IPS-20b (cell line): ENCODE results near the gene RASA3.

ENCODE experiments used
- H3K27ac ChIP-seq: one replicate; pipeline ENCODE4 v1.5.1; 2013; ENCODE audit warnings: low read length
- H3K27me3 ChIP-seq: 2 replicates; pipeline ENCODE4 v1.6.1; 2013; ENCODE audit warnings: mild to moderate bottlenecking, low read length, inconsistent platforms; ENCODE audit not compliant: insufficient read depth
- H3K36me3 ChIP-seq: 2 replicates; pipeline ENCODE4 v1.6.1; 2013; ENCODE audit warnings: low read depth, mild to moderate bottlenecking, inconsistent platforms, low read length, moderate library complexity; ENCODE audit not compliant: insufficient read depth
- H3K4me1 ChIP-seq: 2 replicates; pipeline ENCODE4 v1.6.1; 2013; ENCODE audit warnings: mild to moderate bottlenecking, control low read depth, inconsistent platforms, low read length, moderate library complexity; ENCODE audit not compliant: insufficient read depth
- H3K4me3 ChIP-seq: 2 replicates; pipeline ENCODE4 v1.5.1; 2013; ENCODE audit warnings: mild to moderate bottlenecking, low read length, inconsistent platforms
- H3K9ac ChIP-seq: 2 replicates; pipeline ENCODE4 v1.6.1; 2013; ENCODE audit warnings: low read depth, mild to moderate bottlenecking, inconsistent platforms, low read length, moderate library complexity
- H3K9me3 ChIP-seq: 2 replicates; pipeline ENCODE4 v1.6.1; 2013; ENCODE audit warnings: mild to moderate bottlenecking, low read depth, low read length, inconsistent platforms; ENCODE audit not compliant: insufficient read depth

The RASA3 gene

GRCh38 chr13:114145722-114146121 lies 13.3 kb upstream of the RASA3 start:
- no peak overlapping the region for H3K4me3 ChIP-seq
- H3K9me3 ChIP-seq: no peaks in the 10 kb centered on the region
- no peaks in the 10 kb centered on the region for H3K4me1 ChIP-seq
- H3K36me3 ChIP-seq: no peaks in the 10 kb centered on the region
- H3K27me3 ChIP-seq: no peaks in the 10 kb centered on the region
- no peak overlapping the region for H3K9ac ChIP-seq
- H3K27ac ChIP-seq: no peak overlapping the region

GRCh38 chr13:114145256-114145655 lies 12.8 kb upstream of the RASA3 start:
- H3K4me3 ChIP-seq: no peak overlapping the region
- H3K4me1 ChIP-seq: no peaks in the 10 kb centered on the region
- H3K9ac ChIP-seq: no peak overlapping the region
- no peaks in the 10 kb centered on the region for H3K27me3 ChIP-seq
- no peak overlapping the region for H3K27ac ChIP-seq
- no peaks in the 10 kb centered on the region for H3K9me3 ChIP-seq
- H3K36me3 ChIP-seq: no peaks in the 10 kb centered on the region

- H3K27ac ChIP-seq: no peak overlapping the region
These were observed 12.3 kb upstream of the RASA3 start for GRCh38 chr13:114144606-114145244.

GRCh38 chr13:114143806-114144605 lies 11.6 kb upstream of the RASA3 start:
- Histone ChIP-seq H3K9me3 (no peaks in the 10 kb centered on the region), H3K27me3 (no peaks in the 10 kb centered on the region), H3K27ac (no peak overlapping the region), H3K4me3 (no peak overlapping the region), H3K9ac (no peak overlapping the region), H3K4me1 (no peaks in the 10 kb centered on the region), H3K36me3 (no peaks in the 10 kb centered on the region)

More at GRCh38 chr13:114144606-114145244, 12.3 kb upstream of the RASA3 start:
- H3K36me3 ChIP-seq: no peaks in the 10 kb centered on the region
- H3K27me3 ChIP-seq: no peaks in the 10 kb centered on the region
- H3K9me3 ChIP-seq: no peaks in the 10 kb centered on the region
- H3K4me1 ChIP-seq: no peaks in the 10 kb centered on the region
- H3K9ac ChIP-seq: no peak overlapping the region
- H3K4me3 ChIP-seq: no peak overlapping the region

GRCh38 chr13:114142640-114143490 lies 10.4 kb upstream of the RASA3 start:
- H3K9ac ChIP-seq: no peak overlapping the region
- no peaks in the 10 kb centered on the region for H3K36me3 ChIP-seq
- no peaks in the 10 kb centered on the region for H3K27me3 ChIP-seq
- H3K9me3 ChIP-seq: no peaks in the 10 kb centered on the region
- H3K27ac ChIP-seq: no peak overlapping the region
- H3K4me3 ChIP-seq: no peak overlapping the region
- H3K4me1 ChIP-seq: no peaks in the 10 kb centered on the region

GRCh38 chr13:114142137-114142550 lies 9.7 kb upstream of the RASA3 start:
- Histone ChIP-seq H3K9me3 (no peaks in the 10 kb centered on the region), H3K27ac (no peak overlapping the region), H3K27me3 (no peaks in the 10 kb centered on the region), H3K9ac (no peak overlapping the region), H3K4me3 (no peak overlapping the region), H3K36me3 (no peaks in the 10 kb centered on the region), H3K4me1 (no peaks in the 10 kb centered on the region)

- no peak overlapping the region for H3K4me3 ChIP-seq
- H3K36me3 ChIP-seq: no peaks in the 10 kb centered on the region
- no peaks in the 10 kb centered on the region for H3K27me3 ChIP-seq
- no peaks in the 10 kb centered on the region for H3K4me1 ChIP-seq
- H3K9me3 ChIP-seq: no peaks in the 10 kb centered on the region
- no peak overlapping the region for H3K9ac ChIP-seq
- H3K27ac ChIP-seq: no peak overlapping the region
These were observed 9.0 kb upstream of the RASA3 start for GRCh38 chr13:114141261-114141996.

GRCh38 chr13:114140906-114141250 lies 8.5 kb upstream of the RASA3 start:
- Histone ChIP-seq H3K27ac (no peak overlapping the region), H3K36me3 (no peaks in the 10 kb centered on the region), H3K9me3 (no peaks in the 10 kb centered on the region), H3K27me3 (no peaks in the 10 kb centered on the region), H3K4me1 (no peaks in the 10 kb centered on the region), H3K9ac (no peak overlapping the region), H3K4me3 (no peak overlapping the region)

- Histone ChIP-seq H3K27ac (no peak overlapping the region), H3K9me3 (no peaks in the 10 kb centered on the region), H3K9ac (no peak overlapping the region), H3K27me3 (no peaks in the 10 kb centered on the region), H3K4me3 (no peak overlapping the region), H3K4me1 (no peaks in the 10 kb centered on the region), H3K36me3 (no peaks in the 10 kb centered on the region)
These were observed 7.9 kb upstream of the RASA3 start for GRCh38 chr13:114140131-114140905.

- no peaks in the 10 kb centered on the region for H3K9me3 ChIP-seq
- no peak overlapping the region for H3K27ac ChIP-seq
- H3K9ac ChIP-seq: no peak overlapping the region
- H3K36me3 ChIP-seq: no peaks in the 10 kb centered on the region
- H3K27me3 ChIP-seq: peaks cover 3% of the 10 kb centered on the region
- H3K4me1 ChIP-seq: no peaks in the 10 kb centered on the region
- no peak overlapping the region for H3K4me3 ChIP-seq
These were observed 4.2 kb upstream of the RASA3 start for GRCh38 chr13:114136576-114136975.

GRCh38 chr13:114135731-114136171 lies 3.3 kb upstream of the RASA3 start:
- H3K27me3 ChIP-seq: peaks cover 12% of the 10 kb centered on the region
- no peak overlapping the region for H3K4me3 ChIP-seq
- H3K9me3 ChIP-seq: no peaks in the 10 kb centered on the region
- H3K27ac ChIP-seq: no peak overlapping the region
- no peaks in the 10 kb centered on the region for H3K36me3 ChIP-seq
- no peak overlapping the region for H3K9ac ChIP-seq
- H3K4me1 ChIP-seq: peaks cover under 1% of the 10 kb centered on the region; the same call in 1 of the 2 replicates
